Nephron (organoid): ENCODE measurements around the gene CLCNKA.
A peak's percentile ranks its signal among the peaks of the same experiment; 100 is the strongest.

Experiments used
- H3K27ac Mint-ChIP-seq, 3 experiments: 2 replicates each; pipeline ENCODE4 v1.8.0; 2020; ENCODE audit warnings: mixed read lengths in 3 of 3, mild to moderate bottlenecking in 2 of 3, moderate library complexity in 1 of 3
- H3K27me3 Mint-ChIP-seq: 2 replicates; pipeline ENCODE4 v1.8.0; 2021; ENCODE audit warnings: low read depth, mild to moderate bottlenecking, moderate library complexity, mixed read lengths
- H3K36me3 Mint-ChIP-seq: 2 replicates; pipeline ENCODE4 v1.8.0; 2020; ENCODE audit warnings: low read depth, mixed read lengths
- H3K4me1 Mint-ChIP-seq: 2 replicates; pipeline ENCODE4 v1.8.0; 2020; ENCODE audit warnings: mixed read lengths
- H3K4me3 Mint-ChIP-seq, 3 experiments: 2 replicates each; pipeline ENCODE4 v1.8.0; 2020; ENCODE audit warnings: mild to moderate bottlenecking in 3 of 3, mixed read lengths in 3 of 3, moderate library complexity in 2 of 3
- H3K9me3 Mint-ChIP-seq: 2 replicates; pipeline ENCODE4 v1.8.0; 2020; ENCODE audit warnings: mixed read lengths
- CTCF ChIP-seq, 3 experiments: fragments of 200-600 bp; sonication (generic); IDR thresholded peaks; one replicate each; pipeline ENCODE4 v1.5.0; 2021; ENCODE audit warnings: antibody characterized with exemption in 3 of 3; ENCODE audit not compliant: unreplicated experiment in 3 of 3

CLCNKA gene

GRCh38 chr1:16005597-16005996 lies 16.2 kb upstream of the CLCNKA start:
- Mint-ChIP-seq H3K27ac (no peak overlapping the region), H3K9me3 (no peaks in the 10 kb centered on the region), H3K4me3 (no peak overlapping the region), H3K4me1 (no peaks in the 10 kb centered on the region), H3K27me3 (peaks cover 4% of the 10 kb centered on the region), H3K36me3 (no peaks in the 10 kb centered on the region)
- TF ChIP-seq CTCF (IDR thresholded peaks at IDR 0.05; ENCODE audit: unreplicated experiment in 3 of 3), result no peak

GRCh38 chr1:16006010-16006409 lies 15.8 kb upstream of the CLCNKA start:
- TF ChIP-seq CTCF (IDR thresholded peaks at IDR 0.05; ENCODE audit: unreplicated experiment in 3 of 3), result no peak
- Mint-ChIP-seq H3K27ac (no peak overlapping the region), H3K4me1 (no peaks in the 10 kb centered on the region), H3K4me3 (no peak overlapping the region), H3K27me3 (peaks cover 4% of the 10 kb centered on the region), H3K36me3 (no peaks in the 10 kb centered on the region), H3K9me3 (no peaks in the 10 kb centered on the region)

GRCh38 chr1:16006552-16007485 lies 15.0 kb upstream of the CLCNKA start:
- no peaks in the 10 kb centered on the region for H3K4me1 Mint-ChIP-seq
- no peak overlapping the region for H3K4me3 Mint-ChIP-seq
- TF ChIP-seq CTCF (IDR thresholded peaks at IDR 0.05; ENCODE audit: unreplicated experiment in 3 of 3), result no peak
- no peak overlapping the region for H3K27ac Mint-ChIP-seq
- H3K9me3 Mint-ChIP-seq, result no peaks in the 10 kb centered on the region
- H3K36me3 Mint-ChIP-seq, result no peaks in the 10 kb centered on the region
- H3K27me3 Mint-ChIP-seq, result peaks cover 4% of the 10 kb centered on the region

GRCh38 chr1:16007671-16008341 lies 14.0 kb upstream of the CLCNKA start:
- Mint-ChIP-seq H3K27me3 (no peaks in the 10 kb centered on the region), H3K36me3 (no peaks in the 10 kb centered on the region), H3K4me3 (no peak overlapping the region), H3K4me1 (no peaks in the 10 kb centered on the region), H3K9me3 (no peaks in the 10 kb centered on the region), H3K27ac (no peak overlapping the region)
- no peak for TF ChIP-seq CTCF (IDR thresholded peaks at IDR 0.05; ENCODE audit: unreplicated experiment in 3 of 3)

- Mint-ChIP-seq H3K27me3 (no peaks in the 10 kb centered on the region), H3K9me3 (no peaks in the 10 kb centered on the region), H3K27ac (no peak overlapping the region)
Observed at GRCh38 chr1:16009030-16009460, 12.8 kb upstream of the CLCNKA start.

More at GRCh38 chr1:16009030-16009460, 12.8 kb upstream of the CLCNKA start:
- TF ChIP-seq CTCF (IDR thresholded peaks at IDR 0.05; ENCODE audit: unreplicated experiment in 3 of 3), result peak; percentile 95 to 97 (median 97)
- Mint-ChIP-seq H3K36me3 (no peaks in the 10 kb centered on the region), H3K4me3 (no peak overlapping the region), H3K4me1 (peaks cover 8% of the 10 kb centered on the region)
